Osteocyte (in vitro differentiated cells): Measurements from ENCODE around the gene PPIF. TPM values are rescaled to one million over a fixed set of nuclear protein-coding genes. Genes with fewer than 3 reads are reported as not detected.

ENCODE experiments used
- DNase-seq: peaks from one replicate; pipeline ENCODE4 v3.0.0; 2021; ENCODE audit warnings: mixed read lengths; ENCODE audit not compliant: unreplicated experiment; ENCODE audit errors: extremely low spot score
- H3K27ac Mint-ChIP-seq: one replicate; pipeline ENCODE4 v1.8.0; 2021; ENCODE audit warnings: mild to moderate bottlenecking, mixed read lengths; ENCODE audit not compliant: unreplicated experiment
- H3K27me3 Mint-ChIP-seq: one replicate; pipeline ENCODE4 v1.8.0; 2021; ENCODE audit warnings: mixed read lengths; ENCODE audit not compliant: unreplicated experiment
- H3K36me3 Mint-ChIP-seq: one replicate; pipeline ENCODE4 v1.8.0; 2021; ENCODE audit warnings: mixed read lengths; ENCODE audit not compliant: unreplicated experiment
- H3K4me1 Mint-ChIP-seq: one replicate; pipeline ENCODE4 v1.8.0; 2021; ENCODE audit warnings: mixed read lengths; ENCODE audit not compliant: unreplicated experiment
- H3K4me3 Mint-ChIP-seq: one replicate; pipeline ENCODE4 v1.8.0; 2021; ENCODE audit warnings: mild to moderate bottlenecking, moderate library complexity, mixed read lengths; ENCODE audit not compliant: unreplicated experiment
- H3K9me3 Mint-ChIP-seq: one replicate; pipeline ENCODE4 v1.8.0; 2021; ENCODE audit warnings: mixed read lengths; ENCODE audit not compliant: unreplicated experiment
- CTCF ChIP-seq: fragments of 200-600 bp; sonication (generic); IDR thresholded peaks from 2 replicates; pipeline ENCODE4 v1.5.0; 2021; ENCODE audit warnings: antibody characterized with exemption, mild to moderate bottlenecking, moderate library complexity
- total RNA-seq: library from RNA; stranded (reverse); gene quantifications from 2 replicates; pipeline ENCODE4 v1.2.1, GENCODE V29; 2021

The PPIF gene
- total RNA-seq, 1 donor from 2014 or later: 17.0 TPM

GRCh38 chr10:79383974-79384606 is 36.8 kb downstream of the PPIF start:
- Mint-ChIP-seq H3K27me3 (no peaks in the 10 kb centered on the region), H3K4me1 (peaks cover 47% of the 10 kb centered on the region), H3K27ac (no peak overlapping the region), H3K36me3 (peaks cover 7% of the 10 kb centered on the region), H3K4me3 (no peak overlapping the region), H3K9me3 (no peaks in the 10 kb centered on the region)
- TF ChIP-seq CTCF: no peak
- no peak for DNase-seq

DNA sequence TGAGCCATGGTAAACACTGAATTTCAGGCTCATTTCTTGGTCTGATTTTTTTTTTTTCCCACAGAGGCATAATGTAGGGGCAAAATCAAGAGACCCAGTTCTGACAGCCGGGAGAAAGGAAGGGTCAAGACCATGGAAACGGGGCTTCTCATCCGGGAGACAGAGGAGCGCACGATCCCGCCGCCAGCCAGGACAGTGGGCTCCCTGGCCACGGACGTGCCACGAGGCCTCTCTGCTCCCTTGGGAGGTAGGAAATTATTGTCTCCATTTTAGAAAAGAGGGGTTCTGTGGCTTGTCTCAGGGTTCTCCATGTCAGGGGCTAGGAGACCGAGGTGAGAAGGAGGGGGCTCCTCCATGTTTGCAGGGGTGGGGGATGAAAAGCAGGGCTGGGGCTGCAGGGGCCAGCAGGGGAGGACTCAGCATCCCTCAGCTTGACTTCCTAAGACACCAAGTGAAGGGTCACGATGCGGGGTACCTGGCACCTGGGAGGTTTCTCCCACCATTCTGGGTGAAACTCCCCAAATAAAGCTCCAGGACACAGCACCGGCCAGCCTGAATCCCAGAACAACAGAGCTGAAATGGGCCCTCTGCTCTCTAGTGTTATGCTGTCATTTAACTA is 37.6 kb downstream of the PPIF start:
- Mint-ChIP-seq H3K9me3 (no peaks in the 10 kb centered on the region), H3K27me3 (no peaks in the 10 kb centered on the region), H3K27ac (no peak overlapping the region), H3K36me3 (peaks cover 9% of the 10 kb centered on the region), H3K4me1 (peaks cover 42% of the 10 kb centered on the region), H3K4me3 (no peak overlapping the region)
- no peak for DNase-seq
- TF ChIP-seq CTCF: no peak

GRCh38 chr10:79385392-79385795 is 38.1 kb downstream of the PPIF start:
- H3K27ac Mint-ChIP-seq: no peak overlapping the region

GRCh38 chr10:79385804-79386531 is 38.7 kb downstream of the PPIF start:
- H3K27me3 Mint-ChIP-seq: no peaks in the 10 kb centered on the region
- no peak for TF ChIP-seq CTCF
- H3K4me1 Mint-ChIP-seq: peaks cover 31% of the 10 kb centered on the region
- H3K36me3 Mint-ChIP-seq: peaks cover 15% of the 10 kb centered on the region
- H3K27ac Mint-ChIP-seq: no peak overlapping the region
- no peaks in the 10 kb centered on the region for H3K9me3 Mint-ChIP-seq
- H3K4me3 Mint-ChIP-seq: no peak overlapping the region
- DNase-seq: peak; percentile 84

More at GRCh38 chr10:79385392-79385795, 38.1 kb downstream of the PPIF start:
- Mint-ChIP-seq H3K4me1 (peaks cover 37% of the 10 kb centered on the region), H3K27me3 (no peaks in the 10 kb centered on the region), H3K9me3 (no peaks in the 10 kb centered on the region), H3K4me3 (no peak overlapping the region), H3K36me3 (peaks cover 12% of the 10 kb centered on the region)
- TF ChIP-seq CTCF: no peak
- no peak for DNase-seq
